Limb (tissue), 2 donors: Measurements from ENCODE around the gene SRSF3.
"Not testable (repeated sequence)": the region's sequence is repeated elsewhere in the genome, so short reads cannot be mapped to it uniquely, and the experiment has no call there.

ENCODE experiments used
- DNase-seq, 2 donors: peaks; one replicate each; pipeline ENCODE4 v3.0.0-alpha.2; 2016; ENCODE audit errors: extremely low spot score in 2 of 2

SRSF3 gene

DNA sequence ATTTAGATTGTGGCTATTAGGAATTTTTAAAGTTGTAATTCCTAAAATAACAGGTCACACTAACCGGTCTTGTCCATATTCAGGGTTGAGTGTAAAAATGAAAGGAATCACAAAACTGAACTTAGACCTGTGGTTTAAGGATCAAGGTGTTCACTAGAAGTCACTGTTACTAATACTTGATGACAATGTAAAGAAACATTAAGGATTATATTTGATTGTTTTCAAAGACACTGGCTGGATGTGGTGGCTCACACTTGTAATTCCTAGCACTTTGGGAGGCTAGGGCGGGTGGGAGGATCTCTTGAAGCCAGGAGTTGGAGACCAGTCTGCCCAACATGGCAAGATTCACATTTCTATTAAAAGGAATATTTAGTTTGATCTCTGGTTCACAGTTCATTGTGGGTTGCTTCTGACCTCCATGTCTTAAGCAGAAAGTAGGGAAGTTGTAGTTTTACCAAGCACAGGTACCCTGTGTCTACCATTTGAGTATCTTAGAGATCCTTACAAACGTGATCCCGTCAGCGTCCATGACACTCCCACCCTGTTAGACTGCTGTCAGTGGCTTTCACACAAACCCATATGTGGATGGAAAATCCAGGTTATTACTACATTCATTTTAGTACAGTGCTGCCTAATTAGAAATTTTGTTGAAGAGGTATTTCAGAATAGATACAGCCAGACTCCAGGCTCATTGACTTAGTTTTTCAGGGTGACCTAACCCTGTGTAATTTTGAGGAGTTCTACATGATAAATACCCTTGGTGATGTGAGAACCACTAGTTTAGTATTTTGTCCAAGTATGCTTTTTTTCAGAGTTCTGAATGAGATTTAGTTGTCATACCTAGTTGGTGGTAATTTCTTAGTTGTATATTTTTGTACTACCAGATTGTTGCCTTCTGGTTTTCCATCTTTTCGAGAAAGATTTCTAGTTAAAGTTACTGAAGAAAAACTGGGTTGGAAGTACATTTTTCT is 10.2 kb downstream of the SRSF3 start:
- DNase-seq, result no peak

- no peak for DNase-seq
Measured at GRCh38 chr6:36605143-36605542, 11.0 kb downstream of the SRSF3 start.

DNA sequence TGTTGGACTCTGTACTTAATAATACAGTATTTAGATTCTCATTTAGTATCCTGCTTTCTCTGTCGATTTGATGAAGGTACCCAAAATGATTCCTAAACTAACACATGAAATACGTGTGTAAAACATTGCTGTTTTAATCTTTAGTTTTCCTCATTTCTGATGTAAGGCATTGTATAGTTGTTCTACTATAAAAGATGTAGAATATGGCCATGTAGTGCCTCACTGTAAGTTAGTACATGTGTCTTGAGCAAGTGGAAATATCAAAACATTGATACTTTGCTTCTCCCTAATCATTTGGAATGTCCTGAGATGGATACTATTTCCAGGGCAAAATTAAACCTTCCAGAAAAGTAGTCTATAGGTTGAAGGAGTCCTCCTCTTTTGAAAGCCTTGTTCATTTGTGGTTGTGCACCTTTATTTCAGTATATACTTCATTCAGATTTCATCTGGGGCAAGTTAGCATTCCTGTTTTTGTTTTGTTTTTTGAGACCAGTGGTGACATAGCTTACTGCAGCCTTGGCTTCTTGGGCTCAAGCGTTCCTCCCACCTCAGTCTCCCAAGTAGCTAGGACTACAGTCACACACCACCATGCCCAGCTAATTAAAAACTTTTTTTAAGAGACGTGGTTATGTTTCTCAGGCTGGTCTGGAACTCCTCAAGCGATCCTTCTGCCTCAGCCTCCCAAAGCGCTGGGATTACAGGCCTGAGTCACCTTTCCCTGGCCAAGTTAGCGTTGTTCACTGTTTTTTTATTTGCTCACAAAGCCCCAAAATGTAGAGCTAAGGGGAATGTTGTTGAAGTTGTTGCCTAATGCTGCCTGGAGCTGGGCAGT is 11.6 kb downstream of the SRSF3 start:
- no peak for DNase-seq

- not testable (repeated sequence) for DNase-seq
Measured at GRCh38 chr6:36607305-36607682, 13.1 kb downstream of the SRSF3 start.

DNA sequence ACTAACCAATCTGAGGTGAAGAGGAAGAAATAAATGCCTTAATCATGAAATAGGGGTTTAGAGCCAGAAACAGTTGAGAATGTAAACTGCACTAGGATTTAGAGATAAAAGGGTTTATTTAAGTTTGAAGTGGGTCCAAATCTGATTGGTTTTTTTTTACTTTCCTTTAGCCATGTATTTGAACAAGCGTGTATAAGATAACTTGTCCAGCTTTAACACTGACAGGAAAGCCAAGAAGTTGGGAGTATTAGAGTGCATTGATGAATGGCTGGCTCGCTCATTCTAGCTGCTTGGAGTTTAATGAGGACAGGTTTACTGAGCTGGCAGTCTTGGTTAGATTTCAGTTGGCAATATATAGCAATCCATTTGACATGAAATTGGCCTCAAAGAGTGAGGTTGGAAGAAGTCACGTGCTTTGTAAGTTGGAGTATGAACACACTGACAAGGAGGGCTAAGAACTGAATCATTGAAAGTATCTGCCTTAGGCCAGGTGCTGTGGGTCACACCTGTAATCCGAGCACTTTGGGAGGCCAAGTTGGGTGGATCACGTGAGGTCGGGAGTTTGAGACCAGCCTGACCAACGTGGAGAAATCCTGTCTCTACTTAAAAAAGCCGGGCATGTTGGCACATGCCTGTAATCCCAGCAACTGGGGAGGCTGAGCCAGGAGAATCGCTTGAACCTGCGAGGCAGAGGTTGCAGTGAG is 13.7 kb downstream of the SRSF3 start:
- no peak for DNase-seq

DNA sequence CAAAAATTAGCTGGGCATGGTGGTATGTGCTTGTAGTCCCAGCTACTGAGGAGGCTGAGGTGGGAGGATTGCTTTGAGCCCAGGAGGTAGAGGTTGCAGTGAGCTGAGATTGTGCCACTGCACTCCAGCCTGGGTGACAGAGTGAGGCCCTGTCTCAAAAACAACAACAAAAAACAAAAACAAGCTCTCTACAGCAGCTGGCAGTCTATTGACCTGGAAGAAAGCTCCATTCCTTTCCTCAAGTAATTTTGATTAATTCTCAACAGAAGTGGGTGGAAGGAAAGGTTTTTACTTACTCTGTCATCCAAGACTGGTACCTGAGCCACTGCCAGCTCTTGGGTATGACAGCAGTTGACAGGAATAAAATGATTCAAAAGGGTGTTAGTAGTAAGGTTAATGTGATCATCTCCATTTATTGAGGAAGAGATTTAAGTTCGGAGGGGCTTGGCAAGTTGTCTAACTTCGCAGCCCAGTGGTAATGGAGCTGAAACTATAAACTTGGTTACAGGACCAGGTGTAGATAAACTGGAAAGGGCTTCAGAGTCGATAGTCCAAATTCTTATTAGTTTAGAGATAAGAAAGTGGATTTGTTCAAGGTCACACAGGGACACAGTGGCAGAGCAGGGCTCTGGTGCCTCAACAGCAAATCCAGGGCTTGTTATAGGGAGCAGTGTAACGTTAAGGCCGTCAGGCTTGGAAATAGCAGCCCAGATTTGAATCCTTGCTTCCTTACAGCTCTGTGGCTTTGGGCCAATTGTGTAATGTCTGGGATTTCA is 14.8 kb downstream of the SRSF3 start:
- no peak for DNase-seq

DNA sequence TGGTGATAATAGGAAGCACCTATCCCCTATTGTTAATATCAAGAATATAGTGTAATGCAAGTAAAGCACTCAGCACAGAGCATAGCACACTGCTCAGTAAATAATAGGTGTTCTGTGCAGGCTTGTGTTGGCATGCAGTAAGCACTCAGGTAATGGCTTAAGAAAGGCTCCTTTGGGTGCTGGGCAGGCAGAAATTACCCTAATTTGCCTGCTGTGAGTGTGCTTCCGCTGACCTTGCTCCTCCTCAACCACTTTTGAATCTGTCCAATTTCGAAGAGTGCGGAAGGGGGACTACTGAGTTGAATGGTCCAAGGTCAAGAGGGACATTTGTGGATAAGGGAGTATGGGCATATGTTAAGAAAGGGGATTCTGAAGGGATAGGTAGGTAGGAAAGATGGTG is 15.4 kb downstream of the SRSF3 start:
- no peak for DNase-seq

DNA sequence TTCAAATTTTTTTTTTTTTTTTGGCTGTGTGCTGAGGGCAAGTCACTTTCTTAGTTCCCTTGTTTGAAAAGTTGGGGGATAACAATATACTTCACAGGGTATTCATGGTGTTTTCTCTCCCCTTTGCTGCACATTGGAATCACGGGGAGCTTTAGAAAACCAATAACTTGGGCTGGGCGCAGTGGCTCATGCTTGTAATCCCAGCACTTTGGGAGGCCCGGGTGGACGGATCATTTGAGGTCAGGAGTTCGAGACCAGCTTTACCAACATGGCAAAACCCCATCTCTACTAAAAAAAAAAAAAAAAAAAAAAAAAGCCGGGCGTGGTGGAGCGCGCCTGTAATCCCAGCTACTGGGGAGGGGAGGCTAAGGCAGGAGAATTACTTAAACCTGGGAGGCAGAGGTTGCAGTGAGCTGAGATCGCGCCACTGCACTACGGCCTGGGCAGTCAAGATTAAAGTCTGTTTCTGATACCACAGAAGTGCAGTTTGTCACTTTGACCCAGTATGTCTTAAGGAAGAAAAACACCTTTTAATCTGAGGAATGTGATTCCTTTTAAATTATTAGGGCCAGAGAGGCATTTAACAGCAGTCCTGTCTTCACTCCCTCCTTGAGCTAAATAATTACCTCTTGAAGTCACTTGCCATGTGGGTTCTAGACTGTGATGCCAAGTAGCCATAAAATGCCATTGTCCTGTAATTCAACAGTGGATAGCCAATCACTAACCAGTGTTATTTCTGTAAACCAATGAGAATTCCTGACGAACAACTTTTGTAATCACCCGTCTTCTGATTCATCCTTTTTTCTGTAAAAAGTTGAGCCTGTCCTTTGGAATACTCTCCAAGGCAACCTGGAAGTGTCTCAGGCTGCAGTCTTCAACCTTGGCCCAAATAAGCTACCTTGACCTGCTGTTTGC is 16.1 kb downstream of the SRSF3 start:
- no peak for DNase-seq

GRCh38 chr6:36610956-36611336 is 16.8 kb downstream of the SRSF3 start:
- no peak for DNase-seq

GRCh38 chr6:36611679-36612078 is 17.5 kb downstream of the SRSF3 start:
- DNase-seq, result not testable (repeated sequence)

- no peak for DNase-seq
Measured at GRCh38 chr6:36612101-36612625, 18.0 kb downstream of the SRSF3 start.

GRCh38 chr6:36613200-36613995 is 19.2 kb downstream of the SRSF3 start:
- DNase-seq, result no peak

DNA sequence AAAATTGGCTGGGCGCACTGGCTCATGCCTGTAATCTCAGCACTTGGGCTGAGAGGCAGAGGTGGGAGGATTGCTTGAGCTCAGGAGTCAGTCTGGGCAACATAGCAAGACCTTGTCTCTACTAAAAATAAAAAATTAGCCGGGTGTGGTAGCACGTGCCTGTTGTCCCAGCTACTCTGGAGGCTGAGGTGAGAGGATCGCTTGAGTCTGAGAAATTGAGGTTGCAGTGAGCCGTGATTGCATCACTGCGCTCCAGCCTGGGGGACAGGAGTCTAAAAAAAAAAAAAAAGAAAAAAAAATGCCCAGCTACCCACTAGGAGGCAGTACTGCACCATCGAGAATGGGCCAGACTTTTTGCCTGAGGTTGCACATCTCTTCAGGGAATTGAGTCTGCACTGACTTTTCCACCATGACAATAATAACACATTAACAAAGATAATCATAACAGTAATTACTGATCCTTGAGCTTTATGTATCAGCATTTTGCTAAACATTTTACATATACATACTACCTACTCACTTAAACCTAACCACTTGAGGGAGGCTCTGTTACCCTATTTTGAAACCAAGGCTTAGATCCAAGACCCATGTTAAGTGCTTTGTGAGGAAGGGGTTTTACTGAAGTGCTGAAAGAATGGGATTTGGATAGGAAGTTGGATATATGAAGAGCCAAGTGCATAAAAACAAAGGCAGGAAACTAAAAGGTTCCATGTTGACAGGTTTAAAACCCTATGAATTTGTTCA is 21.0 kb downstream of the SRSF3 start:
- peak in 1 of 2 donors; percentile 48 for DNase-seq

- DNase-seq, result no peak
Measured at GRCh38 chr6:36616893-36617521, 22.8 kb downstream of the SRSF3 start.

GRCh38 chr6:36618366-36619355 is 24.5 kb downstream of the SRSF3 start:
- no peak for DNase-seq

DNA sequence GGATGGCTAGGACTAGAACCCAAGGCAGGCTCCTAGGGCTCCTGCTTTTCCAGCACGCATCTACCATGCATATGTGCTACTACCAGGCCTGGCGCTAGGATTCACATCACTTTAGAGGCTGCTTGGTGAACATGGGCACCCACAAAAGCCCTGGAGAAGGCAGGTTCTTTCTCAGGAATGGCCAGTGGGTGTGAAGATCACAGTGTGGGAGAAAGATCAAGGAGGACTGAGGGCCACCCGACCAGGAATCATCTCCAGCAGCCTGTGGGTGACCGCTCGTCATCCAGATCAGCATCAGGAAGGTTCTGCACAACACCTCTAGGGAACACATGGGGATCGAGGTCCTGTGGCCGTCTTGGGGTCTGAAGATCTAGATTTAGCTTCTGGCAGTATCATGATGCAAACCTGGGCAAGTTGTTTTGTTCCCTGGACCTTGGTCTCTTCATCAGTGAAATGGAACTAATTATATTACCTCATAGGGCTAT is 27.3 kb downstream of the SRSF3 start:
- no peak for DNase-seq
